NCI-H460 (cell line): ENCODE data around the gene DUSP6. TPM values are rescaled to one million over a fixed set of nuclear protein-coding genes. Genes with fewer than 3 reads are reported as not detected.

Source experiments
- DNase-seq: peaks from one replicate; pipeline ENCODE4 v3.0.0-alpha.2; 2016; ENCODE audit warnings: low read depth; ENCODE audit errors: extremely low read depth
- polyA plus RNA-seq: library from polyadenylated mRNA; depleted of rRNA; stranded (reverse); fragments of >200 nt; gene quantifications from 2 replicates; pipeline ENCODE4 v1.2.3, GENCODE V29; 2014; cell fraction: nucleus; rRNA removed
- total RNA-seq: library from RNA; depleted of rRNA; stranded (reverse); fragments of >200 nt; shearing (Covaris generic); gene quantifications from 2 replicates; pipeline ENCODE4 v1.2.3, GENCODE V29; 2014; rRNA removed

DUSP6 gene
- 172 and 186 TPM in 2 replicates for total RNA-seq
- polyA plus RNA-seq: 96.8 and 98.1 TPM in 2 replicates

- peak; percentile 99 for DNase-seq
Measured at GRCh38 chr12:89352492-89353187, at the start of gene DUSP6. TSS of gene DUSP6 (minus strand) at chr12:89352501. CDS start at chr12:89352039, 462 bp downstream.

DNA sequence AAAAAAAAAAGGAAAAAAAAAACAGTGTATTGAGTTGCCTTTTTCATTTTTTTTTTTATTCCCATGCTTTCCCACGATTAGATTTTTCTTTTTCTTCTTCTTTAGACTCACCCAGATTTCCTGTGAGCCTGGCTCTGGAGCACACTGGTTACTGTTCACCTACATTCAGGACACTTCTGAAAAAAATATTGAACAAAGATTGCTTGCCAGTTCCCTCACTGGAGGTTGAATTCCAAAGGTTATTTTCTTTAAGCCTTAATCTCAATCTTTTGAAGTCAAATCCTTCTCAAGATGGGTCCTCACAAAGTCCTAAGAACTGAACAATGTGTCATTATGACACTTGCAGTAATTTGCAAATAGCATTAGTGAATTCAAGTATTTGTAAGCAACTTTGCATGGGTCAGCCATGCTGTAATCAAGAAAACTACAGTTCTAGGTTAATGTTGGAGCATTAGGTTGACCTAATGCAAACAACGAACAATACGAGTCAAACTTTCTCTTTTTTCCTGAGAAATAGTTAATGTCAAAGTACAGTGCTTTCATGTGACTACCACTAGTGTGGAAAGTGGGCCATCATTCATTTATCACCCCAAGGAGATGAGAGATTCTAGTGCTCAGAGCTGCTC lies 49.2 kb upstream of the DUSP6 start:
- DNase-seq: no peak

DNA sequence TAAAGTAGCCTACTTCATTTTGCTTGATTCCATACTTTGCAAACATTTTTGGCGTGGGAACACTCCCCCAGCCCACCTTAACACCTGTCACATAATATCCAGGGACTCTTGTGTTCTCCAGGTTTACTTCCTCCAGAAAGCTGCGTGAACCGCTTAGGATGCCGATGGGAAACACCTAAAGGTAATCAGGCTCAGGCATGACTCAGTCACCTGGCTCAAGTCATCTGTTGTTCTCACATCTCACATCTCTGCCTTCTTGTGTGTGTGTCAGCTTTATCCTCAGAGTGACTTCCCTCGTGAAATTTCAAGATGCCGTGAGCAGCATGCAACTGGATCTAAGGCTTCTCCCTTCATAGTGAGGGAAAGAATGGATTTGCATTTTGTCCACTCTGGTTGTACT lies 48.1 kb upstream of the DUSP6 start:
- no peak for DNase-seq

GRCh38 chr12:89395712-89396111 lies 43.4 kb upstream of the DUSP6 start:
- no peak for DNase-seq

DNA sequence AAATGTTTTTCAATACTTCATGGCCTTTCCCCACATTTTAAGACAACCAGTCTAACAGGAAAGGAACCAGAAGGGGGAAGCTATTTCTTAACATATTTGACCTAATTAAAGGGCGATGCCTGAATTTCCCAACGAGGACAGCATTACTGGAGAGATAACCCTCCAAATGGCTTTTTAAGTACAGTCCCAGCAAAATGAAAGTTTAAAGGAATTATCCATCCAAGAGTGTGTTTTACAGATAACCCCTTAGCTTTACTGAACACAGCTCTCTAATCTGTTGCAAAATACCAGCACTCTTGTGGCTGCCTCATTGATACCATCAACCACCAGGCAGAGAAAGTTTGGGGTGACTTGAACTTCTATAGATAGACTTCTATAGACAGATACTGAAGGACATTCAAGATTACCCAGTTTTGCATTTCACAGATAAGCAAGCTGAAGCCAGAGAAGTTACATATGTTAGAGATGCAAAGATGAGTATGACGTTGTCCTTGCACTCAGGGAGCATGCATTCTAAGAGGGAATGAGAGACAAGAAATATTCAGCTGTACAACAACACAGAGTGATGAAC lies 41.3 kb upstream of the DUSP6 start:
- no peak for DNase-seq

GRCh38 chr12:89392391-89392790 lies 40.1 kb upstream of the DUSP6 start:
- no peak for DNase-seq

- DNase-seq: no peak
Measured at GRCh38 chr12:89391726-89392336, 39.5 kb upstream of the DUSP6 start.

DNA sequence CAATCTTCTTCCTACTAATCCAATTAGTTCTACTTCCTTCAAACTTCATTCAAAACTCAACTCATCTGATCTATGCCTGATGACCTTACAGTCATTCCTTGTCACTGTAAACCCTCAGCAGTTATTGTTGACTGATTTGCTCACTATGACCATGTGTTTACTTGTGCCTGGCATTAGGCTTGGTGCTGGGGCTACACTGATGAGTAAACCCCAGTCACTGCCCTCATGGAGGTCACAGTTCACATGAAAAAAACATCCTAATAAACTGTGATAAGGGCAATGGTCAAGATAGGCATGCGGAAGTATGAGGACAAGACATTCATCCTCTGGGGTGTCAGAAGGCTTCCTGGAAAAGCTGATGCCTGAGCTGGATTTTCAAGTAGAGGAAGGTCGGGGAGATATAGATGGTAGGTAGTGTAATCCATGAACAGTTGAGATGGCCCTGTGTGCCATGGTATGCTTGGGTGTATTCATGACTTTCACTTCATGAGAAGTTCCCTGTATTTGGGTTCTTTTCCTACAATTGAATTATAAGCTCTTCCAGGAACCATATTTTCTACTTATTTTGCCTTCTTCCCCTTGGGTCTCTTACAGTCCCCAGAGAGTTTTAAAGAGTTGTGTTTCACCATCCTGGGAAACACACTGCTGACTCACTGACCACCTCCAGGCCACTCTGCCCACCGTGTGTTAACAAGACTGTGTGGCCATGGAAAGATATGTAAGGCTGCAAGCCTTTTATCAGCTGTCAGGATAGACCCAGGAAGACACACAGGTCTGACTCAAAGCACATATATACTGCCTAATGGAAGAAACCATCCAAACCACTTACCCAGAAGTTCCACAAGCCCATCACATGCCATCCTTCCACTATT lies 38.7 kb upstream of the DUSP6 start:
- no peak for DNase-seq

DNA sequence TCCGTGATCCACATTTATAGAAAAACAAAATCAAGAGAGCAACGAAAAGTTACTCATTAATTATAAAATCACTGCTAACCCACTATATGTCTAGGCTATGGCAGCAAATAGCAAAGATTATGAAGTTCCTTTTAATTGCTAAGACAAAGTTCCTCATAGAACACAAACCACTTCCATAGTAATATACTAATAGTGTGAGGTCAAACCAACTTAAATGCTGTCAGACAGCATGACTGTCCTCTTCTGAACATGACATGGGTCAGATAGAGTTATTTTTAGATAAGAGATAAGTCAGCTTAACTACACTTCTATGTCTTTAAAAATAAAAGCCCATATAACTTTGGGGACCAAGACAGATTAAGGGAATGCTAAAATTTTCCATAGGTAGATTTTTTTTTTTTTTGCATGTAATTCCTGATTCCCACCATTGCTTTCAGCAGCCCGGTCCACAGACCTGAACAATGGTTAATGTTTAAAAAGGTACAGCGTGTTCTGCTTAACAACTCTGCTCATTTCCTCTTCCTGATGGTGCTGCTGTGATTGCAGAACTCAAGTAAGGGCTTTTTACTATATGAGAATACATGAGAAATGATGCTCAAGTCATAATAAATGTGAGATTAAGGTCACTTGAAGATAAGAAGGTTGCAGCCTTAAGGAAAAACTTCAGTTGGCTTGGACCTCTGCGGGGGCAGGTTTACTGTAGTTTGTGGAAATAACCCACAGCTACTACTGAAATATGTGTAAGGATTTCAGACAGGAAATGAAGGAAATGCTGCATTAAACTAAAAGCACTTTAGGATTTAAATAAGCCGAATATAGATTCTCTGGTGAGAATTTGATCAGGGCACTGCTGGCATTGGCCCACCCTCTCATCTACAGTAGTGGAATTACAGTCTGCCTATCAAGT lies 37.7 kb upstream of the DUSP6 start:
- DNase-seq: no peak

- DNase-seq: no peak
Measured at GRCh38 chr12:89386138-89386537, 33.8 kb upstream of the DUSP6 start.

GRCh38 chr12:89384807-89385206 lies 32.5 kb upstream of the DUSP6 start:
- no peak for DNase-seq

DNA sequence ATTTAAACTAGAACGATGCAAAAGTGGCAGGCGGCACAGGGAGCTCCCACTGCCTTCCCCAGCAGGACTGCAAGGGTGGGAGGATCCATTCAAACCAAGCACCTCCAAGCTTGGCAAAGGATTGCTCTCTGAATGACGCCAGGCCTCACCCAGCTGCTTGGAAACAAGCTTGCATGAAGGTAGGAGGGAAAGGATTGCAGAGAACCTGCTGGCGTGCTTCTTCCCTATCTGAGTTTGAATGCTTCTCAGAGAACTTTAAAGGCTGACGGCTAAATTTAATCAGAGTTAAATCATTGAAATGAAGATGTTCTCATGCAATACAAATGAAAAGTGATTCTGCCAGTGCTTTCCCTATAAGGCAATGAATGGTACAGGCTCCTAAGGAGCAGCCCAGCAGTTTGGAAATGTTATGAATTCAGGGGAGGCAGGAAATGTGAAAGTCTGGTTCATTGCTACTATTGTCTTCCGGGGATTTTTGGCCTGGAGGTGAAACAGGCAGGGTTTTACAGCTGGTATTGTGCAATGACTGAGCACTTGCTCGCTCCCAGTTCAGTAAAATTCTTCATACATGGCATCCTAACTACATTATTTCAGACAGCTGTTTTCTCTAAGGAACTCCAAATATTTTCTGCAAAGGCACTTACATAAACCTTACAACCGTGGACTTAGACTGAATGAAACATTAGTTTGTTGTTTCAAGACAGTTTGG lies 31.9 kb upstream of the DUSP6 start:
- DNase-seq: no peak

DNA sequence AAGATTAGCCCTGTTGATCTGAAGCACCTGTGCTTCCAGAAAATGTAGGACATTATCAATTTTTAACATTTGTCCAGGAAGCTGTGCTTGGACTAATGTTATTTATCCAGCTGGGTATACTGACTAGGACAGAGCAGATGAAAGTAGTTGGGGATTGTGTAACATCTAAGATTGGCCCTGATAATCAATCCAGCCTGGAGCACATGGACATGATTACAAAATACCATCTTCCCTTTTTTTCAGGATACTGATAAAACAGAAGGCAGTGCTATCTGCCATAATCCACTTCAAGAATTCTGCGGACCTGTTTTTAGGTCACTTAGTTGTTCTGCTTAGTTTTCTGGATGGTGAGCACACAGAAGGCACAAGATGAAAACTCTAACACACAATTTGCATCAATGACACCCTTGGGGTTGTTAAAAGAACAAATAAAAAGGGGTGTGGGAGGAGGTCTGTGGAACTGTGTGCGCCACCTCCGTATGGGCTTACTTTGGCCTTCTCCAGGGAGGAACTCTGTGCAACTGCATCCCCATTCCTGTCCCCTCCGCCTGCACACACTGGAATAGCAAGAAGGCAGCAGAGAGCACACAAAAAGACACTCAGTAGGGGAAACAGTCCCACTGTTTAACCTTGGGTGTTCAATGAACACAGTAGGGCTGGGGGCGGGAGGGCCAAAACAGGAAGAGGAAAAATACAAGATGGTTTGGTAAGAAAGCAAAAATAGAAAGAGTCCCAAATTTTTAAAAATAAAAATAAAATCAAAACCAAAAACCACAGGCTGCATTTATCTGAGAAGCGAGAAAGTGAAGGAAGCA lies 31.1 kb upstream of the DUSP6 start:
- no peak for DNase-seq

DNA sequence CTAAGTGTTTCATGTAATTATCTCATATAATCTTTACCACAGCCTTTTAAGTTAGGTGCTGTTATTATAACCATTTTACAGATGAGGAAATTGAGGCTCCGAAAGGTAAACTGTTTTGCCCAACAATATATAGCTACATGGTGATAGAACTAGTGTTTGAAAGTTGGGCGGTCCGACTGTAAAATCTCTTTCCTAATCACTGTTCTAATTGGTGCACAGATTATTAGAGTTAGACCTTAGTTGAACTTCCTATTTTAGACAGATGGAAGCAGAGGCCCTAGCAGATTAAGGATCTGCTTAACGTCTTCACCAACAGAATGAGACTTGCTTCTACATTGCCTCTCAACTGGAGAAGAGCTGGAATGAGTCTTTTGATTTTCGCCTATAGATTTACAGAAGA lies 30.0 kb upstream of the DUSP6 start:
- no peak for DNase-seq

- no peak for DNase-seq
Measured at GRCh38 chr12:89379839-89380467, 27.7 kb upstream of the DUSP6 start.

GRCh38 chr12:89379148-89379838 lies 27.0 kb upstream of the DUSP6 start:
- no peak for DNase-seq

DNA sequence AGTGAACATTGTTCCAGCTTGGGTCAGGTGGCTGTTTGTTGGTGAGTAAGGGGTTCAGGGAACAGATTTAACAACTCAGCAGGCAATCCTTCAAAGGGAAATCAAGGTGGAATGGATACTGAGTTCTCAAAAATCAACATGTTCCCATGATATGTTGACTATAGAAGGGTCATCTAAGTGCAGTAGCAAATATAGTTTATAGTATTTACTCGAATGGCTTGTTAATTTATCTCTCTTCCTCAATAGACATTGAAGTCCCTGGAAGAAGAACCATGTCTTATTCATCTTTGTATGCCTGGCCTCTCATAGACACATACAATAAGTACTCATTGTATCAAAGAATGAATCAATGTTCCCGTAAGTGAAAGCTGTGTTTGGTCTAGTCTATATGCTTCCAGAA lies 24.5 kb upstream of the DUSP6 start:
- DNase-seq: no peak
